Mucosa of descending colon (tissue), 3 donors: ENCODE data around the gene AMER1. TPM values are rescaled to one million over a fixed set of nuclear protein-coding genes. Genes with fewer than 3 reads are reported as not detected.

Source experiments
- total RNA-seq, 3 donors: library from RNA; stranded (reverse); fragmentation: NEBNext Ultra II Directional in 2 of 3; extraction: Animal tissue kit (Norgen Biotek cat#: 25700) in 2 of 3; gene quantifications; one replicate each; pipeline versions ENCODE4 v1.2.1 to v1.2.4, GENCODE V29; 2021 to 2023
- donor health status: DM: no; HTN: no; CAD: no; lungs with moderate emphysema.
- donor health status: DM: no; HTN: no; CAD: no.
- donor health status: DM: no; HTN: yes; CAD: no.

AMER1 gene
- total RNA-seq, 3 donors from 2014 or later: 2.9 to 8.9 (median 3.9) TPM

Other genes with a start within 250 kb of the AMER1 start
- gene ASB12, start 24.9 kb upstream of the AMER1 start, total RNA-seq: 1 to 10 TPM in 1 of 3 donors, under 1 TPM in 2; 0.38 to 1.2 (median 0.39) TPM
- 10 to 100 TPM in 1 of 3 donors, 1 to 10 TPM in 2; 7.0 to 16.2 (median 7.8) TPM for gene MTMR8, start 189.7 kb upstream of the AMER1 start, total RNA-seq